ENCODE measurements around the gene ADSL.
"Not testable (repeated sequence)": the region's sequence is repeated elsewhere in the genome, so short reads cannot be mapped to it uniquely, and the experiment has no call there.

ADSL gene

DNA sequence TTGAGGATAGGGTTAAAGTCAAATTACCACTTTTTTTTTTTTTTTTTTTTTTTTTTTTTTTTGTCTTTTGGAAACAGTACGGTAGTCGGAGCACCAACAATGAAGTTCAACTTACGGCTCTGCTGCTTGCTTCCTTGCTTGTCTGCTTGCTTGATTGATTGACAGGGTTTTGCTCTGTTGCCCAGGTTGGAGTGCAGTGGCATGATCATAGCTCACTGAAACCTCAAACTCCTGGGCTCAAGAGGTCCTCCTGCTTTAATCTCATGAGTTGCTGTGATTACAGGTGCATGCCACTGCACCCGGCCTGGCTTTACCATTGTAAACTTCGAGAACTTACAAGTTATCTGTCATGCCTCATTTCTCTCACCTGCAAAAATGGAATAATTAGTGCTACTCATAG lies 29.8 kb downstream of the ADSL start:
- DNase-seq: no peak

DNA sequence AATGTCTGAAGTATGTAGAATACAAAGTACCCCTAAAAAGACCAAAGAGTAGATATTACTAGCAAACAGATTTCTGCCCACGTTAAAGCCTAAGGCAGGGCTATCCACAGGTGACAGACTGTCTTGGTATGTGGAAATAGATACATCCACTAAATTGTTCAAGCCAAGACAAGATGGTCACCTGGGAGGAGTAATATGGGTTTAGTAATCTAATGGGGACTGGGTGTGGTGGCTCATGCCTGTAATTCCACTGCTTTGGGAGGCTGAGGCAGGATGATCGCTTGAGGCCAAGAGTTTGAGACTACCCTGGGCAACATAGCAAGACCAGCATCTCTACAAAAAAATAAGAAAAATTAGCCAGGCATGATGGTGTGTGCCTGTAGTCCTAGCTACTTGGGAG lies 31.6 kb downstream of the ADSL start:
- no peak for DNase-seq

DNA sequence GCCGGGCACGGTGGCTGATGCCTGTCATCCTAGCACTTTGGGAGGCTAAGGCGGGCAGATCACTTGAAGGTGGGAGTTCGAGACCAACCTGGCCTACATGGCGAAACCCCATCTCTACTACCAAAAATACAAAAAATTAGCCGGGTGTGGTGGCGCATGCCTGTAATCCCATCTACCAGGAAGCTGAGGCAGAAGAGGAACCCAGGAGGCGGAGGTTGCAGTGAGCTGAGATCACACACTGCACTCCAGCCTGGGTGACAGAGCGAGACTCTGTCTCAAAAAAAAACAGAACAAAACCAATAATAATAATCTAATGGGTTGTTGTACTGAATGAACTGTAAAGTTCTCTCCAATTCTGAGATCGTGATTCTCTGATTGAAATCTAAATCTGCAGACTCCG lies 32.1 kb downstream of the ADSL start:
- DNase-seq: not testable (repeated sequence)

DNA sequence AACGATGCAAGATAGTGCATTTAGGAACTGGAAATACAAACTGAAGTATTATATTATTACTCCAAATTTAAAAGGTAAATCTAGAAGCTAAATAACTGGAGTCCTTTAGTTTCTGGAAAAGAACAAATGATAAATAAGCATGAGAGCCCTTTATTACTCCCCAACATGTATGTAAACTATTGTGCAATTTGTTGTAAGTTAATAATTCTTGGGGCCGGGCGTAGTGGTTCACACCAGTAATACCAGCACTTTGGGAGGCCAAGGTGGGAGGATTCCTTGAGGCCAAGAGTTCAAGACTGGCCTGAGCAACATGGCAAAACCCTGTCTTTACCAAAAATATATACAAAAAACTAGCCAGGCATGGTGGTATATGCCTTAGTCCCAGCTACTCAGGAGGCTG lies 35.2 kb downstream of the ADSL start:
- no peak for DNase-seq

DNA sequence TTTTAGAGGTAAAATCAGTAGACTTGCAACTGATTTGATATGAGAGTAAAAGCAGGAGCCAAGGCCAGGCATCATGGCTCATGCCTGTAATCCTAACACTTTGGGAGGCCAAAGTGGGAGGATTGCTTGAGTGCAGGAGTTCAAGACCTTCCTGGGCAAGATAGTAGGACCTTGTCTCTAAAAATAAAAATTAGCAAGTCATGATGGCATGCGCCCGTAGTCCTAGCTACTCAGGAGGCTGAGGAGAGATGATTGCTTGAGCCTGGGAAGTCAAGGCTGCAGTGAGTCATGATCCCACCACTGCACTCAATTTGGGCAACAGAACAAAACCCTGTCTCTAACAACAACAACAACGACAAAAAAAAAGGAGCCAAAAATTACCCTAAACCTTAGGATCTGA lies 37.6 kb downstream of the ADSL start:
- no peak for DNase-seq

DNA sequence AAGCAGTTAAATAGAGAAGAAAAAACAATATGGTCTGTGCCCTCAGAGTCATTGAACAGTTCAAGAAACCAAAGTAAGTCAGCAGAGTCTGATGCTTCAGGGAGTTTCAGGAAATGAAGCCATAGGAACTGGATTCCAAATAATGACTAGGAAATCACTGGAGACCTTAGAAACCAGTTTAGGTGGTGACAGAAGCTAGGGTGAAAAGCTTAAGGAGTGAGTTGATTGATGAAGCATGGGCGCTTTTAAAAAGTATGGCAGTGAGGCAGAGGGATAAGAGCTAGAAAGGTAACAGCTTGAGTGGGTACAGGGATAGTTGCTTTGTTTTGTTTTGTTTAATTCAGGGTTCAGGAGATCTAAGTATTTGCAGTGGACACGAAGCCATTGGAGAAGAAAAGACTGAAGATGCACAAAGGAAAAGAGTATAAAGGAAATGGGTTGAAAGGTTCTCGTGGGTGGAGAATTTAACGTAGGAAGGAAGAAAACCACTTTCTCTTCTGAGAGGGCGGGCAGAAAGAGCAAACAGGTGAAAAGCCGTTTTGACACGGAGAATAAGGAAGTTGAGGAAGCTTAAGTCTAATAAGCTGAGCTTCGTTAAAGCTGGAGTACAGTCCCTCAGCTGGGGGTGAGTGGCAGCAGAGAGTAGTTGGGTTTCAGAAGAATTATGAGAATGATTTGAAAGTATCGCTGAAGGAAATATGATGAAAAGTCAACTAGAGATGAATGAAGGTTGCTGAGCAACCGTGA lies 38.9 kb downstream of the ADSL start:
- no peak for DNase-seq

DNA sequence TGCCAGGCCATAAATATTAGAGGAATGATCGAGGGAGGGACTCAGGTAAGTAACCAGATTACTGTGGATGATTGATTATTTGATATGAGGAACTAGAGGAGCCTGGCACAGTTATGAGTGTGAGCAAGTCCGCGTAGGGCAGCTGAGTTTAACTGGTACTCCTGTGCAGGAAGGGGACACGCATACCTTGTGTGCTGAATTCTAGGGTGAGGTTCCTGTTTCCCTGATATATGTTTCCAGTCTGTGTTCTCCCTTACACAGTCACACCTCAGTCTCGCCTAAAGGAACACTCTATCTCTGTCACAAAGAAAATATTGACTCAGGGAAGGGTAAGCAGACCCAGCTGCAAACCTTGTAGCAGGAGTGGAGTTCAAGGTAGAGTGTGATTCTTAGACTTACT lies 41.4 kb downstream of the ADSL start:
- no peak for DNase-seq

DNA sequence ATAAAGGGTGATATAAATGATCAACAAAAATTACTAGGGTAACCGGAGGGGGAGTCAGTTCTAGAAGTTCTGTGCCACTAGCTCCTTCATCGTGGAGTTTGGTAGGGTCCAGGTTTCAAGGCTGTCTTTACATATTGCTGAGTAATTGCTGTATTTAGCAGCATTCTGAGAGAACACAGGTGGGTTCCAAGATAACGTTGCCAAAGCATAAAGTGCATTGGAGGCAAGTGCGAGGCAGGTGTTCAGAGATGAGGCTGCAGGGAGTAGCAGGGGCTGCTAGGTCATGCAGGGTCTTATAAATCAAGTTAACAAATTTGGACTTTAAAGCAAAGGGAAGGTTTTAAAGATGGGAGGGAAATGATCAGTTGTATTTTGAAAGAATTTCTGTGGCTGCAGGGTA lies 41.9 kb downstream of the ADSL start:
- no peak for DNase-seq

DNA sequence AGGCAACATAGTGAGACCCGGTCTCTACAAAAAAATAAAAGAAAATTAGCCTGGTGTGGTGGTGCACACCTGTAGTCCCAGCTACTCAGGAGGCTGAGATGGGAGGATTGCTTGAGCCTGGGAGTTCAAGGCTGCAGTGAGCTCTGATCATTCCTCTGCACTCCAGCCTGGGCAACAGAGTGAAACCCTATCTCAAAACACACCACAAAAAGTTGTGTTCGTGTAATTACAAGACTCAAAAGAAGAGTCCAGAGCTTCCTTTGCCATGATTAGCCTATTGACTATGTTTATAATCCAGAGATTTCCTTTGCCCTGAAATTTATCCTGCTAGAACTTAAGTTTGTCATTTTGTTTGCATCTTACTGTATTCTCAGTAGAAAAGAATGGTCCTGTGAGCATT lies 45.1 kb downstream of the ADSL start:
- no peak for DNase-seq

DNA sequence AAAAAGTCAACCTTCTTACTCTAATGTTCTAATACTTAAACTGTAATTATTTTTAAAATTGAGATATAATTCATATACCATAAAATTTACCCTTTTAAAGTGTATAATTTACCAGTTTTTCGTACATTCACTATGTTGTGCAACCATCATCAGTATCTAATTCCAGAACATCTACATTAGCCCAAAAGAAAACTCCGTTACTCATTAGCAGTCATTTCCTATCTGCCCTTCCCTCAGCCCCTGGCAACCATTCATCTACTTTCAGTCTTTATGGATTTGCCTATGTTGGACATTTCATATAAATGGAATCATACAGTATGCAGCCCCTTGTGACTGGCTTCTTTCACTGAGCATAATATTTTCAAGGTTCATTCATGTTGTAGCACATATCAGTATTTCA lies 46.3 kb downstream of the ADSL start:
- DNase-seq: no peak

DNA sequence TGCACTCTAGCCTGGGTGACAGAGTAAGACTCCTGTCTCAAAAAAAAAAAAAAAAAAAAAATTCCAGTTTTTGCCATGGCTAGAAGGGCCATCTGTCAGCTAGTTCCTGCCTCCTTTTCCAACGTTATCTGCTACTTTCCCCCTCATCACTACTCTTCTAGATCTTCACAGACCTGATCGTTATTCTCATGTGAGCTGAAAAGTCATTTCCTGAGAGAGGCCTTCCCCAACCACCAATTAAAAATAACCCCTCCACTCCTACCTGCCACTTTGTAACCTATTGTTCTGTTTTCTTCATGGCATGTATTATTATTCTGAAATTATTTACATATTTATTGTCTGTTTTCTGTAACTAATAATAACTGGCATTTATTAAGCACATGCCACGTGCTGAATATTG lies 48.3 kb downstream of the ADSL start:
- no peak for DNase-seq

DNA sequence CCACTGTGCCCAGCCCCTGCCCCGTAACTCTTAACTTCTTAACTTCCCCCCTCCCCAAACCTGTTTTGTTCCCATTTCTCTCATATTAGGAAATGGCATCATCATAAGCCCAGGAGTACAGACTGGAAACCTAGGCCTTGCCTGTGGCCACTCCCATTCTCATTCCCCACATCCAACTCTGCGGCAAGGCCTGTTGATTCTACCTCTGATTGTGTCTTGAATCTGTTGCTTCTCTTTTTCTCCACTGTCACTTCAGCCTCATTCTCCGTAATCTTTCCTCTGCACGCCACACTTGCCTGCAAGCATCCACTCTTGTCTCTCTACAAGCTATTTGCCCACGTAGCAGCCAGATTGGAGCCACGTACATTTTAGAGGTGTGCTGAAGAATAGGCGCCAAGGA lies 49.3 kb downstream of the ADSL start:
- no peak for DNase-seq

DNA sequence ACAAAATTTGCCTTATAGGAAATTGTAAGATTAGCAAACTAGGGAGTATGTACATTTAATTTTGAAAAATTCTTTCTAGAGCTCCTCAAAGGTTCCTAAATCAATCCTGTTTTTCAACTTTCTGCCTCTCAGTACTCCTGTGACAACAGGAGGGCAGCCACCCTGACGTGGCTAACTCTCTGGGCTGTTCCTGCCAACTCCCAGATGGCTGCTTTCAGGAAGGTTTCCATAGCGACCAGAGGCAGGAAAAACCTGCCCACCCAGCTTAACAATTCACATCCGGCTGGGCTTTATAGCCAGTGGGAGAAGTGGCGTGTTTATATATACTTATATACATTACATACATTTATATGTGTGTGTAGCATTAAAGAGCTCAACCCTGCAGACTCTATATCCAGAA lies 50.6 kb downstream of the ADSL start:
- DNase-seq: no peak

DNA sequence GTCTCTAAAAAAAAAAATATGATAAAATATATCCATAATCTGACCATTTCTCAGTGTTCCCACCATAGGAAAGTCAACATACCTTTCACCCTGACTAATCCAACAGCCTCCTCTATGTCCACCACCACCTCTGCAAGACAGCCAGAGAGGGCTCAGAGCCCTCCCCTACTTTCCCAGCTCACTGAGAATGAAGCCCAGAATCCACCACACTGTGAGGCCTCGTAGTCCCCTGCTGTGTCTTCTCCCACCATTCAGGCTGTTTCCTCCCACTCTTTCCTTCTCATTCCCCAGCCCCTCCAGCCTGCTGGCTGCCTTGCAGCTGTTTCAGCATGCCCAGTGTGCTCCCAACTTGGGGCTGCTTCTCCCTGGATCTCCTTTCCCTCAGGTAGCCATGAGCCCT lies 51.1 kb downstream of the ADSL start:
- DNase-seq: no peak

DNA sequence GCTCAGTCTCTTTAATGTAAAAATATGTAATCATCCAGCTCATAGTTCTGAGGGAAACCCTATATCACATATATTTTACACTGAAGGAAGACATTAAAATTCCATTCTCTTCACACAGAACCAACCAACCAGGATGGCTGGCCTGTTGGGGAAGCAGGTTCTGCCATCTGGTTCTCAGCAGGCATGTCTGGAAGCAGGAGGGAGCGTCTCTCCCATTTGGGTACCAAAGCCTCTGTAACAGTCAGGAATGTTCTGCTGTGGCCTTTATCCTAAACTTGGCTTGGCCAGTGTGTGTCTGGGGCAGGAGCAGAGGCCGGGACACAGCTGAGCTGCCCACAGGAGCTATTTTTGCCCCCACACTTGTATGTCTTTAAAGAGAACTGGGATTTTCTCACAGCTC lies 53.3 kb downstream of the ADSL start:
- no peak for DNase-seq

DNA sequence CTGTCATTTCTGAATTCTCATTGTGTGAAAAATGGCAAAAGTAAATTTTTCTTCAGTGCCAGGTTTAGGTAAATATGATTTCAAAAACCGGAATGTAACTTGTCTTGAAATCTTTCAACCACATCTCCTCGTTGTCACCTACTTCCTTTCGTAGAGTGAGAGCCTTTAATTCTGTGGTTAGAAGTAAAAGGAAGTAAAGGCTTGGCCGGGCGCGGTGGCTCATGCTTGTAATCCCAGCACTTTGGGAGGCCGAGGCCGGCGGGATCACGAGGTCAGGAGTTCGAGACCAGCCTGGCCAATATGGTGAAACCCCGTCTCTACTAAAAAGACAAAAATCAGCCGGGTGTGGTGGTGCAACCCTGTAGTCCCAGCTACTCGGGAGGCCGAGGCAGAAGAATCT lies 53.9 kb downstream of the ADSL start:
- DNase-seq: no peak

DNA sequence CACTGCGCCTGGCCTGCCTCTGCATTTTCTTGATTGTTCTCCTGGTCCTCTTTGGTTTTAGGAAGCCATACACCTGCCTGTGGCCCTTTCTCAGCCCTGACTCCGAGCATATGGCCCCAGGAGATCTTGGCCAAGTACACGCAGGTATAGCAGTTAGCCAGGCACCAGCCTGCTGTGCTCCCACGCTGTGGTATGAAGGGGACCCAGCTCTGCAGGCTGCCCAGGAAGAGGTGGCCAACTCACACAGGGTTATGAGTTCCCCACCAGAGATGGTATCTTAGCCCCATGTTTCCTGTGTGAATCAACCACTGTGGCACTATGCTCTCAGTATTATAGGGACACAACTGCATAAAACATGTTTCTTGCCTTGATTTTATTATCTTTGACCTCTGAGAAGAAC lies 55.2 kb downstream of the ADSL start:
- DNase-seq: no peak

DNA sequence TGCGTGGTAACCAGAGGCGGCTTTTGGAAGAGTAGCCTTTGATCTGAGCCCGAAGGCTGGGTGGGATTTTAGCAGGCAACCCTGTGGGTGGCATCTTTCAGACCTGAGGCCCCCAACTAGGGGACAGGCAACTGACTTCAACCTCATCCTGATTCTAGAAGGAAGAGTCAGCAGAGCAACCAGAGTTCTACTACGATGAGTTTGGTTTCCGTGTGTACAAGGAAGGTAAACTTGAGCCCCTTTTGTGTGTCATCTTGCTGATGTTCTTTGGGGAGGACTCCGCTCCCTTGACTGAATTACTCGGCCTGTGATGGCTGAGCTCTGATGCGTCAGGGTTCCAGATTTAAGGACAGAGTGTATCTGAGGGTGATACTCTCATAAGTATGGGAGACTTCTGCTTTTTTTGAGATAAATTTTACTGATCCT lies 55.7 kb downstream of the ADSL start:
- no peak for DNase-seq

DNA sequence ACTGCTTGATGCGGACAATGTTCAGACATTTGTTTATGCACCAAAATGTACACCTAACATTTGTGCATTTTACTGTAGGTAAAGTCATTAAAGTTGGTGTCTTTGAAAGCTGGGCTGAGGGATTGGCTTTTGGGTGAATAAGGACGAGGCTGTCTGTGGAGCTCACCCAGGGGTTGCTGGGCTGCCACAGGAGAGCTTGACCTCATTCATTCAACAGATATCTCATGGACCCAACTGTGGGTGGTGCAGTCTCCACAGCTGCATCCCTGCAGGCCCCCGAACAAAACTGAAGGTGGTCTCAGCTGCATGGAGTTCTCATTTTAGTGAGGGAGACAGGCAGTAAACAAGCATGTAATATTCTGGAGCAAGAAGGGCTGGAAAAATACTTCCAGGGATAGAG lies 56.8 kb downstream of the ADSL start:
- DNase-seq: no peak

DNA sequence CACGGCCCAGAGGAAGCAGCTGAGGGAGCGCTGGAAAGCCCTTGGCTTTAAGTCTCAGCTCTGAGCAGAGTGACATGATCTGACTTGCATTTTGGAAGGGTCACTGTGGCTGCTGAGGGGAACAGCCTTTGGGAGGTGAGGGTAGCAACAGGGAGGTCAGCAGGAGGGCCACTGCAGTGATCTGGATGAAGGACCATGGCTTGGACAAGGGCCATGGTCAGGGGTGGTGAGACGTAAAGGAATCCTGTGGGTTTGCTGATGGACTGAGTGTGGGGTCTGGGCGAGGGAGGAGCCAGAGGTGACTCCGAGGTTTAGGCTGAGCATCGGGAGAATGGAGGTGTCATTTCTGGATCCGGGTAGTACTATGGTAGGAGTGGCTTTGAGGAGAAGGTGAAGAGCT lies 57.4 kb downstream of the ADSL start:
- DNase-seq: no peak

DNA sequence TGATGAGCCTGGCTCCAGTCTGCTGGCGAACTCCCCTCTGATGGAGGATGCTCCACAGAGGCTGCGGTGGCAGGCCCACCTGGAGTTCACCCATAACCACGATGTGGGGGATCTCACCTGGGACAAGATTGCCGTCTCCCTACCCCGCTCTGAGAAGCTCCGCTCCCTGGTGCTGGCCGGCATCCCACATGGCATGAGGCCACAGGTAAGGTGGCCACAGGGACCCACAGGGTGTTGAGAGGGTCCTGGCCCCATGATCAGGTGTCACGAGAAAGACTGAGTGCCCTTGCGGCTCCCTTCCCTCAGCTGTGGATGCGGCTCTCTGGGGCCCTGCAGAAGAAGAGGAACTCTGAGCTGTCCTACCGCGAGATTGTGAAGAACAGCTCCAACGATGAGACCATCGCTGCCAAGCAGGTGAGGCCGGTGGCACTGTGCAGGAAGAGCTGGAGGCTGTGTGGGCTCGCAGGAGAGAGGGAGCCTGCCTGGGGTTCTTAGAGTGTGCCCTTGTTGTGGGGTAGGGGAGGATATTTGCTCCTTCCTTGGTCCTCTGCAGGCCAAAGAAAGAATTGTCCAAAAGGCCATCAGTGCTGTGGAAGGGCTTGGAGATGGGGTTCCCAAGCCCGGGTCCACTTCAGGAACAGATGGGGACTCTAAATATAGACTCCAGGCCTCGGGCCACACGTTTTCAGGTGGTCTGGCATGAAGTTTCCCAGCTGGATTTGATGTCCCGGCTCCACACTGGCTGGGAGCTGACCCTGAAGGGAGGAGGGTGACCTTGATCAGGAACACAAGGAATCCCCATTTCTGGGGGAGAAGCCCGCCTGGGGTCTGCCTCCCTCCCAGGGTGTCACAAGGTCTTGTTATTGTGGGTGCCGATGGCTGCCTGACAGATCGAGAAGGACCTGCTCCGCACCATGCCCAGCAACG lies 58.2 kb downstream of the ADSL start:
- no peak for DNase-seq

DNA sequence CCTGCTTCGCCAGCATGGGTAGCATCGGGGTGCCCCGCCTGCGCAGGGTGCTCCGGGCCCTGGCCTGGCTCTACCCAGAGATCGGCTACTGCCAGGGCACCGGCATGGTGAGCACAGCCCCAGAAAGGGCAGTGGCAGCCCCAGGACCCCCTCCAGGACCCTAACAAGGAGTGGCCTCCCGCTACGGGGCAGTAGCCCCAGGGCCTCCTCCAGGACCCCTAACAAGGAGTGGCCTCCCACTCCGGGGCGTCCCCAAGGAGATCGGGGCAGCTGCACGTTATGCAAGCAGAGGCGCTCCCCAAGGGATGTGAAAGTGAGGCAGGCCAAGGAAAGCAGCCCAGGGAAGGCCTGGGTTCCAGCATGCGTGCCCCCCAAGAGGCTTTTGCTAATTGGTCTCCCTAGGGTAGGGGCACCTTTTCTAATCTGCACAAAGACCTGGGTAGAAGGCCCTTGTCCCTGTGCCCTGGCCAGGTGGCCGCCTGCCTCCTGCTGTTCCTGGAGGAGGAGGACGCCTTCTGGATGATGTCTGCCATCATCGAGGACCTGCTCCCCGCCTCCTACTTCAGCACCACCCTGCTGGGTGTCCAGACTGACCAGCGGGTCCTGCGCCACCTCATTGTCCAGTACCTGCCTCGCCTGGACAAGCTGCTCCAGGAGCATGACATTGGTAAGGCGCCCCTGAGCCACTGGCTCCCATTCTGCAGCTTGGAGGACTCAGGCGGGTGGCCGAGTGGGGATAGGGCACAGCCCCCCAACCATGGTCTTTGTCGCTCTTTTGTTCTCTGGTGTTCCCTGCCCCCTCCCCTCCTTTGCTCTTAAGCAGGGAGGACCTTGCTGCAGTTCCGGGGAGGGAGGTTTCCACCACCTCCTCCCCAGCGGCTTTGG lies 59.1 kb downstream of the ADSL start:
- no peak for DNase-seq

Measured in midbrain (tissue), 1 donor.